Erythroblast (primary cell): ENCODE results near the gene PALLD.

ENCODE experiments used
- GATA1 ChIP-seq: IDR thresholded peaks from 2 replicates; pipeline ENCODE4 v1.6.1; 2011; ENCODE audit warnings: low read depth, mild to moderate bottlenecking, control low read depth, low read length, moderate library complexity
- POLR2A ChIP-seq: IDR thresholded peaks from 2 replicates; pipeline ENCODE4 v1.6.1; 2011; ENCODE audit warnings: mild to moderate bottlenecking, low read length

DNA sequence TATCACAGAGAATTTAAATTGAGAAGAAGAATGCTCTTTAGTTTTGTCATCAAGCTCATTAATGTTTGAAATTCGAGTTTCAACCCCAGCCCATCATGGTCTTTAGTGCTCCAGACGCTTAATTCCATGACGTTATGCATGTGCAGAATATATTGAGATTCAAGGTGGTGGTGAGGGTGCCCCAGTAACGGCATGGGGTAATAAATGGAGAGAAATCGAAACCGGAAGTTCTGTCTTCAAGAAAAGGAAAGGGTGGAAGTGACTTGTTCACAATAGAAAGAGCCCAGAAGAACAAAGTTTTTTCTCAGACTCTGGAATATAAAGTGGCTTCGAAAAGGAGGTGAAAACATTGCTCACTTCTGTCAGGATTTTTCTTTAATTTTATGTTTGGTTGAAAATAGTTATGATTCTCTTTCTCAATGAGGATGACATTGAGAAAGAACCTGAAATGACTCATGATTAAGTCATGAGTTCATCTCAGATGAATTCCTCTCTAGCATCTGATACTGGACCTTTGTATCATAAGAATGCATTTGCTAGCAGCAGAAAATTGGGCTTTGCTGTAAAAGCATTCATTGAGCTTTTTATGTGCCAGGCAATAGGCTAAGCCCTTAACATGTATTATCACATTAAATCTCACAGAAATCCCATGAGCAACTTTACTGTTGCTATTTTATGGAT lies 15.8 kb upstream of the PALLD start:
- TF ChIP-seq POLR2A, result no peak
- no peak for TF ChIP-seq GATA1
